ENCODE data around the gene FLACC1. TPM values are rescaled to one million over a fixed set of nuclear protein-coding genes. Genes with fewer than 3 reads are reported as not detected.

The FLACC1 gene
- total and polyA plus RNA-seq, 7 donors = 0.69 to 1.6 (median 1.2) TPM; not detected in 1

GRCh38 chr2:201256082-201256481, 101.1 kb downstream of the FLACC1 start:
- intact Hi-C loops (cut with DNase I) = no loop called here
- no peaks in the 10 kb centered on the region for H3K9me3 ChIP-seq
- H3K36me3 ChIP-seq = no peaks in the 10 kb centered on the region
- no peak overlapping the region for H3K27ac ChIP-seq
- peaks cover 0 to 21% (median 11%) of the 10 kb centered on the region in 4 donors for H3K4me1 ChIP-seq
- no peak for TF ChIP-seq POLR2AphosphoS5 (IDR thresholded peaks at IDR 0.05)
- no peak for TF ChIP-seq POLR2A (IDR thresholded peaks at IDR 0.05)
- no peaks in the 10 kb centered on the region for H3K27me3 ChIP-seq
- H3K4me3 ChIP-seq = no peak overlapping the region
- WGBS, 2 donors = 79 to 94% methylated on average over 3 of the region's 3 CpGs
- no peak for DNase-seq

GRCh38 chr2:201255408-201256033, 101.6 kb downstream of the FLACC1 start:
- no peak for TF ChIP-seq CTCF (IDR thresholded peaks at IDR 0.05)
- no peak for TF ChIP-seq POLR2A (IDR thresholded peaks at IDR 0.05)
- WGBS, 2 donors = 96% methylated on average over 3 of the region's 3 CpGs
- Histone ChIP-seq H3K27ac (no peak overlapping the region), H3K9me3 (no peaks in the 10 kb centered on the region), H3K4me3 (no peak overlapping the region), H3K27me3 (no peaks in the 10 kb centered on the region), H3K36me3 (no peaks in the 10 kb centered on the region), H3K4me1 (peaks cover 0 to 21% (median 11%) of the 10 kb centered on the region in 4 donors)
- DNase-seq = no peak
- intact Hi-C loops (cut with DNase I) = no loop called here

GRCh38 chr2:201254081-201254730, 102.9 kb downstream of the FLACC1 start:
- no peak for DNase-seq
- WGBS, 2 donors = 35 to 47% methylated on average over 5 of the region's 5 CpGs
- no peak overlapping the region for H3K27ac ChIP-seq
- H3K9me3 ChIP-seq = no peaks in the 10 kb centered on the region
- H3K36me3 ChIP-seq = no peaks in the 10 kb centered on the region
- no peak overlapping the region for H3K4me3 ChIP-seq
- no peak for TF ChIP-seq EP300 (IDR thresholded peaks at IDR 0.05)
- TF ChIP-seq POLR2A (IDR thresholded peaks at IDR 0.05) = no peak
- intact Hi-C loops (cut with DNase I) = no loop called here
- H3K4me1 ChIP-seq = peaks cover 0 to 17% (median 8%) of the 10 kb centered on the region in 4 donors
- H3K27me3 ChIP-seq = no peaks in the 10 kb centered on the region

- 86 to 96% methylated on average over 4 of the region's 4 CpGs for WGBS, 2 donors
- TF ChIP-seq POLR2A (IDR thresholded peaks at IDR 0.05) (no peak), EP300 (IDR thresholded peaks at IDR 0.05) (no peak), POLR2AphosphoS5 (IDR thresholded peaks at IDR 0.05) (no peak), CTCF (IDR thresholded peaks at IDR 0.05) (no peak)
These were observed 106.4 kb downstream of the FLACC1 start for GRCh38 chr2:201250741-201251140.

GRCh38 chr2:201249889-201250288, 107.3 kb downstream of the FLACC1 start:
- DNase-seq = no peak
- no peaks in the 10 kb centered on the region for H3K27me3 ChIP-seq
- intact Hi-C loops (cut with DNase I) = no loop called here
- no peak overlapping the region for H3K4me3 ChIP-seq
- H3K27ac ChIP-seq = no peak overlapping the region
- TF ChIP-seq POLR2A (IDR thresholded peaks at IDR 0.05) (no peak), EP300 (IDR thresholded peaks at IDR 0.05) (no peak), CTCF (IDR thresholded peaks at IDR 0.05) (no peak), POLR2AphosphoS5 (IDR thresholded peaks at IDR 0.05) (no peak)
- H3K9me3 ChIP-seq = no peaks in the 10 kb centered on the region
- no peaks in the 10 kb centered on the region for H3K36me3 ChIP-seq
- 91% methylated on average over 2 of the region's 2 CpGs for WGBS, 2 donors
- peaks cover 0 to 9% (median 0%) of the 10 kb centered on the region in 4 donors for H3K4me1 ChIP-seq

More at GRCh38 chr2:201250741-201251140, 106.4 kb downstream of the FLACC1 start:
- H3K36me3 ChIP-seq = no peaks in the 10 kb centered on the region
- intact Hi-C loops (cut with DNase I) = no loop called here
- no peak for DNase-seq
- no peaks in the 10 kb centered on the region for H3K27me3 ChIP-seq
- H3K4me1 ChIP-seq = peaks cover 0 to 9% (median 0%) of the 10 kb centered on the region in 4 donors
- no peak overlapping the region for H3K27ac ChIP-seq
- H3K4me3 ChIP-seq = no peak overlapping the region
- no peaks in the 10 kb centered on the region for H3K9me3 ChIP-seq
